Left colon (tissue), 2 donors: Measurements from ENCODE around the gene MGAT1. TPM values are rescaled to one million over a fixed set of nuclear protein-coding genes. Genes with fewer than 3 reads are reported as not detected.
"Not testable (repeated sequence)": the region's sequence is repeated elsewhere in the genome, so short reads cannot be mapped to it uniquely, and the experiment has no call there.

Experiments
- ATAC-seq: fragments of 200-7000 bp; cut with Tn5 transposase; one replicate; pipeline ENCODE4 v1.9.1; 2020; ENCODE audit warnings: mild to moderate bottlenecking, moderate library complexity
- DNase-seq, 2 donors: peaks; one replicate each; pipeline ENCODE4 v3.0.0-alpha.2; 2020
- intact Hi-C, 2 donors: fragments of 100-400 bp; cut with DNase I in 1 of 2; cut with micrococcal nuclease in 1 of 2; formaldehyde crosslinking; loops; one replicate each; pipeline versions ENCODE4 v1.11.2 to v1.14.0; 2022; cut with DNase I, micrococcal nuclease
- long read RNA-seq: library from polyadenylated mRNA; unstranded; transcript quantifications from one replicate; pipeline ENCODE4 v2.0.0, GENCODE V29; 2021
- total RNA-seq, 2 donors: library from RNA; stranded (reverse); fragmentation: NEBNext Ultra II Directional; extraction: Animal tissue kit (Norgen Biotek cat#: 25700); gene quantifications; one replicate each; pipeline ENCODE4 v1.2.1, GENCODE V29; 2021
- donor health status: DM: no; HTN: no; CAD: no.
- donor health status: DM: yes; HTN: yes; CAD: no.

Gene MGAT1
- 100 to 1,000 TPM in 1 of 2 donors, 10 to 100 TPM in 1; 85.6 to 101 TPM for total RNA-seq
- long read RNA-seq, transcript MGAT1-201 (2 exons, 2,761 nt): major isoform, 88 of 229 reads
- long read RNA-seq, transcript MGAT1-203 (3 exons, 3,077 nt): minor isoform, 8 of 229 reads
- long read RNA-seq, partial matches to known transcripts: 5 of 229 reads
- long read RNA-seq, other reads (novel, unspliced or antisense): 125 of 229 reads

DNA sequence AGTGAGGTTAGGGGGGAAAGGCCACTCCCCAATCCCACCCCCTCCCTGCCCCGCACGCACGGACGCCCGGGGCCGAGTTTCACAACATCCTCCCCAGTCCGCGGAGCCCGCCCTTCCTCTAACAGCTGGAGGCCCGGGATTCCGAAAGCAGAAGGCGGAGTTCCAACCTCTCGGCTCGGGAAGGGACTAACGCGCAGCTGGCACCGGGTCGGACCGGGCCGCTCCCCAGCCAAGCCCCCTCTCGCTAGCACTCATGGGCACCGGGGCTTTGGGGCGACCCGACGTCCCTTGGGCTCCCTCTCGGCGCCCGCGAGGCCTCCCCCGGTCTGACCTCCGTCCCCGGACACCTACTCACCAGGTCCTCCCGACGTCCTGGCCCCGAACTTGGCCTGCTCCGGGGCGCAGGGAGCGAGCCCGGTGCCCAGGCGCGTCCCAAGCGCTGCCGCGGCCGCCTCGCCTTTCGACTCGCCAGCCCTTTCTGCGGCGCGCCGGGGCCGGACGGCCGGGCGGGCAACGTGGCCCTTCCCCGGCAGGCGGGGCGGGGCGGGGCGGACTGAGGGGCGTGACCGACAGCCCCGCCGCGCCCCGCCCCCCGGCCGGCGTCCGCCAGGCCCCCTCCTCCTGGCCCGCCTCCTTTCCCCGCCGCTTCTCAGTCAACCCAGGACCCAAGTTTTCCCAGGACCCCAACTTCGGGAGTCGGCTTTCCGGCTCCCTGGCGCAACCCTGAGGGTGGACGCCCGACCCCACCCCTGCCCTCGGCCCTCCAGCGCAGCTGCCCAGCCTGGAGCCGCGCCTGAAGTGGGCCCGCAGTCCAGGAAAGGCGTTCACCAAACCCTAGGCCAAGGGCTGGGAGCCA is at the start of gene MGAT1:
Gene MGAT1 (minus strand): TSS at position 482 of the 856 bp plus-strand sequence. CDS start 9,835 bp downstream, outside the sequence.
- ATAC-seq: peak; percentile 89
- peak; percentile 89 to 94 for DNase-seq
- intact Hi-C loops: no loop called here

GRCh38 chr5:180850434-180851078 is 48.0 kb upstream of the MGAT1 start:
- intact Hi-C loops: loop anchor here in 1 of 2 donors (10.0 kb wide), 1 partner anchor 66 kb away; no protein-coding TSS in a partner anchor
- no peak for ATAC-seq
- no peak for DNase-seq

DNA sequence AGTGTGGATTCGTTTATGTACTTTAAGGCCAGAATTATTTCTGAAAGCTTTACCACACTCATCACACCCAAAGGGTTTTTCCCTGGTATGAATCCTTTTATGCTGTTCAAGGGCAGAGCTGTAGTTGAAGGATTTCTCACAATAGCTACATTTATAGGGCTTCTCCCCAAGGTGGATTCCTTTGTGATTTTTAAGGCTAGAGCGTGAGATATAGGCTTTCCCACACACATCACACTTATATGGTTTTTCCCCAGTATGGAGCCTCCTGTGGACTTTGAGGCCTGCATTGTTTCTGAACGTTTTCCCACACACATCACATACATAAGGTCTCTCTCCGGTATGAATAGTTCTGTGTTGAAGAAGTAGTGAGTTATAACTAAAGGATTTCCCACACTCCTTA is 47.2 kb upstream of the MGAT1 start:
- intact Hi-C loops: loop anchor here in 1 of 2 donors (10.0 kb wide), 1 partner anchor 65 kb away; no protein-coding TSS in a partner anchor
- ATAC-seq: no peak
- DNase-seq: no peak

GRCh38 chr5:180848878-180849277 is 46.3 kb upstream of the MGAT1 start:
- intact Hi-C loops: no loop called here
- ATAC-seq (no peak), DNase-seq (no peak)

DNA sequence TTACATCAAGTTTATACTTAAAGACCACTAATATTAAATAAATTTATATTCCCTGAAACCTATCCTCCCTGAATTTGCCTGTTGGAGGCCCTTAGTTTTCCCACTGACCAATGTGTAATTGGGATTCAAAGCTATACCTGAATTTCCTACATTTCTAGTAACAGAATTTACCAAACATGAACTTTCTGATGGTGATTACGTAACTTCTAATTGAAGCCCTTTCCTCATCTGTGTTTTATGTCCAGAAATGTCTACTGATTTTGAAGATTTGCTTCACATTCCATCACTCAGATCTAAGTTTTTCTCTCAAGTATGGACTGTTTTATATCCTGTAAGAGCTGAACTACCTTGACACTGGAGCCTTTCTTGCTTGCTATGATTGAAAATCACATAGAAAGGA is 45.7 kb upstream of the MGAT1 start:
- intact Hi-C loops: no loop called here
- no peak for DNase-seq

DNA sequence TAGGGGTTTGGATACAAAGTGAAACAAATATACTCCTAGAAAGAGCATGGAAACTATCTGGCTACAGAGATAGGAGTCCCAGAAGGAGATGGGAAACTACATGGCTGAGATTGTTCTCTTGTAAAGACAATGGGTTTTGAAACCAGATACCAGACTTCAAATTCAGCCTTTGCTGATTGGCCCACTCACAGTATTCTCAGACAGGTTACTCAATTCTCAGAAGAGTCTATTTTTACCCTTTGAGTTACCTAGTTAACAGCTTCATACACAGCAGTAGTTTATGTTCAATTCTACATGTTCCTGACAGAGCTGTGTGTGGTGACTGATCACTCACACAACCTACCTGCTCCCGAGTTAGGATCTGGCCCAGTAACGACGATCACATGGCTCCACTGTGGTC is 44.4 kb upstream of the MGAT1 start:
- DNase-seq (no peak), ATAC-seq (no peak)
- intact Hi-C loops: no loop called here

More for the DNA sequence above, 45.7 kb upstream of the MGAT1 start:
- ATAC-seq: no peak

DNA sequence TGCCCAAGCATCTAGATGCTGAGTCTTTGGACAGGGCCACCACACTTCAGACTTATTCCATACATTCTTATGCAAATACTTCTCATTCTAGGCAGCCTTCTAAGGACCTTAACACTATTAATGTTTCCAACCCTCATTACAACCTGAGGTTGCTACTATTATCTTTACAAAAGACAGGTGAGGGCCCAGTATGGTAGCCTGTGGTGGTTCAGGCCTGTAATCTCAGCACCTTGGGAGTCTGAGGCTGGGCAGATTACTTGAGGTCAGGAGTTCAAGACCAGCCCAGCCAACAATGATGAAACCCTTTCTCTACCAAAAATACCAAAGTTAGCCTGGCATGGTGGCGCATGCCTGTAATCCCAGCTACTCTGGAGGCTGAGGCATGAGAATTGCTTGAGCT is 42.3 kb upstream of the MGAT1 start:
- no peak for ATAC-seq
- no peak for DNase-seq
- intact Hi-C loops: no loop called here

DNA sequence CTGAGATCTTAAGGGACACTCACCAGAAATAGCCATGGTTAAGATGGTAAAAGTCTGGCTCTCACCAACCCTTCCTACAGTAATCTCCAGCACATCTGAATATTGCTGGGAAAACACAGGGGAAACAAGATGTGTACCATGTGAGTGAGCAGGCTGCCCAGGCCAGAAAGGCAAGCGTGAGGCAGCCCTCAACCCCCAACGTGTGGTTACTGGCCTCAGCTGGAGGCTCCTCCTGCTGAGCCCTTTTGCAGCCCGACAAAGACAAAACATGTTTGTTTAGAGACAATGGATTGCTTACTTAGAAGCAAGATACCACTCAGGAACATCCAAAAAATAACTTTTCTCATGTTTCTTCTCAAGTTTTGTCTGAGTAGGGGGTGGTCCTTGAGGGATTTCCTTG is 41.8 kb upstream of the MGAT1 start:
- ATAC-seq (no peak), DNase-seq (no peak)
- intact Hi-C loops: no loop called here

- ATAC-seq: no peak
- intact Hi-C loops: no loop called here
Observed at GRCh38 chr5:180839935-180840334, 37.3 kb upstream of the MGAT1 start.

DNA sequence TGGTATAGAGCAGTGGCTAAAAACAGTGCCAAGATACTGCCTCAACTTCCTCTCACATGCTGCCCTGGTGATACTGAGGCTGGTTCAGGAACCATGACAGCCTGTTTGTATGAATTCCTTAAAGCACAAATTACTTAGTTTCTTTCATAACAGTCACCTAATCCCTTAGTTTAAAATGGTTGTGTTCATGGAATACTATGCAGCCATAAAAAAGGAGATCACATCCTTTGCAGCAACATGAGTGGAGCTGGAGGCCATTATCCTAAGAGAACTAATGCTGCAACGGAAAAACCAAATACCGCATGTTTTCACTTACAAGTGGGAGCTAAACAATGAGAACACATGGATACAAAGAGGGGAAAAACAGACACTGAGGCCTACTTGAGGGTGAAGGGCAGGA is 36.6 kb upstream of the MGAT1 start:
- DNase-seq: no peak
- intact Hi-C loops: no loop called here

More at GRCh38 chr5:180839935-180840334, 37.3 kb upstream of the MGAT1 start:
- DNase-seq: no peak

GRCh38 chr5:180837478-180837877 is 34.9 kb upstream of the MGAT1 start:
- DNase-seq (no peak), ATAC-seq (no peak)
- intact Hi-C loops: no loop called here

More for the DNA sequence above, 36.6 kb upstream of the MGAT1 start:
- ATAC-seq: no peak

DNA sequence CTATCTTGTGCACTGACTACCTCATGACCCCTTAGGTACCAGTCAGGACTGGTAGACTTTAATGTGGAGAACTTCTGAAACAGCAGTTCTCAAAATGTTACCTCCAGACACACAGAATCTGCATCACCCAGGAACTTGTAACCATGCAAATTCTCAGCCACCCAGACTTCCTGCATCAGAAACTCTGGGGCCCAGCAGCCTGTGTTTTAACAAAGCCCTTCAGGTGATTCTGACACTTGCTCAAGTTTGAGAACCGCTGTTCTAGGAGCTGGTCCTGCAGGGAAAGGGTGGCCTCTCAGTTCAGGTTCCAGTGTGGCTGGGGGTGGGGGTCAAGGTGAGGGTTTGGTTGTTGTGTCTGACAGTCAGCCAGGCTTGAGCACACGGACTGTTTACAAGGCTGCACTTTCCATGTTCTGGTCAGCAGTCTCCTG is 30.0 kb upstream of the MGAT1 start:
- ATAC-seq (no peak), DNase-seq (no peak)
- intact Hi-C loops: no loop called here

DNA sequence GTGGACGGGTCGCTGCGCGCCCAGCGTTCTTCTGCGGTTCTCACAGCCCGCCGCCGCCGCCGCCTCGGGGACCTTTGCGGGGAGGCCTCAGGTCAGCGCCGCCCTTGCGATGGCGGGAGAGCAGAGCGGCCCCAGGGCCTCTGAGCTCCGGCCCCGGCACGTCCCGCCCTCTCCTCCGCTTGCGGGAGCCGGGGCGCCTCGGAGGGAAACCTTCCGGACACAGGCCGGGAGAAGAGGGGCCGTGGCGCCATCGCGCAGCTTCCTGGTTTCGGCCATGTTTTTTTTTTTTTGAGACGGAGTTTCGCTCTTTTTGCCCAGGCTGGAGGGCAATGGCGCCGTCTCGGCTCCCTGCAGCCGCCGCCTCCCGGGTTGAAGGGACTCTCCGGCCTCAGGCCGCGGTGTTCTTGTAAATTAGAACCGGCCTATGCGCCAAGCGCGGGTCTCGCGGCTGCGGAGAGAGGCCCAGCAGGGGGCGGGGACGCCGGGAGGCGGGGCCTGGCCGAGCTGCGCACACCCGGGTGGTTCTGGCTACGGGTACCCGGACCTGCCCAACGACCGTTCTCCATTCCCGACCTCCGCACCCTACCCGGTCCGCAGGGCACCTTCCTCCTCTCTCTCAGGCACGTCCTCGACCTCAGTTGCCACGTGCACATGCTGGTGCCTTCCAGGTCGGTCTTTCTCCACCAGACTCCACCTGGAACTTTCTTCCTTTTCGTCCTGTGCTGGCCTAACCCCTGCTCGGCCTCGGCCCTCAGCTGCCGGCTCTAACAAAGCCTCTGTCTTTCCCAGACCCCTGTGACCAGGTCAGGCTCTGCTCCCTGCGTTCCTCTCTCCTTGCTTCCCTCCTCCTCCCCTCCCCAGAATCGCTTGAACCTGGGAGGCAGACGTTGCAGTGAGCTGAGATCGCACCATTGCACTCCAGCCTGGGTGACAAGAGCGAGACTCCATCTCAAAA is 28.8 kb upstream of the MGAT1 start:
- DNase-seq (peak; percentile 92), ATAC-seq (peak; percentile 96)
- intact Hi-C loops: no loop called here

DNA sequence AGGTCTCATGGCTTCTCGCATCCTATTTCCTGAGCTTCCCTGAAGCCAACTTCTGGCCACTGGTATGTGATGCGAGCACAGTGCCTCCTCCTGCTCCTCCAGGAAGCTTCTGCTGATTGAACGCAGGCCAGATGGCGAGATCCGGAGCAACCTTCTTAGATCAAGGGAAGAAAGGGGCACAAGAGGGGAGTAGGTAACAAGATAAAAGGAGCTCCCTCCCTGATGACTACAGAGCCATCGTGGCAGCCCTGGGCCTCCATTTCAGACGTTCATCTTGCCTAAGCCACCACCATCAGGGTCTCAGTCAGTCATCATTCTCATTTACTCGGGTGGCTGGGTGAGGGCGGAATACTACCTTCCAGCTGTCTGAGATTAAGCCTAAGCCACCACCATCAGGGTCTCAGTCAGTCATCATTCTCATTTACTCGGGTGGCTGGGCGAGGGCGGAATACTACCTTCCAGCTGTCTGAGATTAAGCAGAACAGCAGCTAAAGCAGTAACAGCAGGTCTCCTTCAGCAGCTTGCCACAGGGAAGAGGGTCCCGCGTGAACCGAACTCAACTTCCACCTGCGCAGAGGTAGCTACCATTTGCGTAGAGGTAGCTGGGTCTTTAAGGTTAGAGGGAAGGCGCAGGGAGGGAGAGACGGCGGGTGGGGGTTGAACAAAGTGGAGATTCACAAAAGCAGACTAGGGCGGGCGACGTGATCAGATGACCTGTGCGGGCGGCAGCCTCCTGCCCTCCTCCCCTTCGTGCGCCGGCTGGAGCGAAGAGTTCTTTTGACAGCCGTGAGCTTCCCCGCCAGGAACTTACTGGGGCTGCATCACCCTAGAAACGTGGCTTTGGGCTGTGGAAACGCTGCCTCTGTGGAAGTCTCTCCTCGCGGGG is 27.9 kb upstream of the MGAT1 start:
- intact Hi-C loops: no loop called here
- peak; percentile 76 to 85 for DNase-seq

DNA sequence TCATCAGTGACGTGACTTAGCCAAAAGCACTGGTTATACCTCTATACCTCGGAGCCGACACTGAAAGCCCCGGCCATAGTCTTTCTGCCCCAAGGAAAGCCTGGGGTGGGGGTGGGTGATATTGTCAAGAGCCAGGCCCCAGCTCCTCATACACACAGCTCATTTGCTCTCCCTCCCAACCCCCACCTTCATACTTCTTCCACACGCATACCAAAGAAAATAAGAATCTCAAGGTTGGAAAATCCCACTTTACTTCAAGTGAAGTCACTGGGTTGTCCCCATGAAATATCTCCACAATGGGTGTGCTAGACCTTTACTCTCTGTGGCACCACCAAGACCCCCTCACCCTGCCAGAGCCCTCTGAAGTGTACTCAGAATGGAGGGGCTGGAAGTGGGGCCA is 27.1 kb upstream of the MGAT1 start:
- DNase-seq (no peak), ATAC-seq (no peak)
- intact Hi-C loops: no loop called here

More for the DNA sequence above, 27.9 kb upstream of the MGAT1 start:
- peak; percentile 75 for ATAC-seq

GRCh38 chr5:180828756-180829531 is 26.3 kb upstream of the MGAT1 start:
- ATAC-seq, intact Hi-C loops, DNase-seq: not testable (repeated sequence)

GRCh38 chr5:180827374-180827773 is 24.8 kb upstream of the MGAT1 start:
- DNase-seq, ATAC-seq, intact Hi-C loops: not testable (repeated sequence)
